ENCODE data around the gene USP21. TPM values are rescaled to one million over a fixed set of nuclear protein-coding genes. Genes with fewer than 3 reads are reported as not detected.

The USP21 gene
- total and polyA plus RNA-seq, 9 of the 15 experiments (the other 6 are each of a cell fraction or from before 2014, with no cell fraction given), result 4.9 to 52.4 (median 21.6) TPM

GRCh38 chr1:161209790-161210409 lies 50.6 kb downstream of the USP21 start (continued):
- no peak for TF ChIP-seq GTF3C2 (IDR thresholded peaks at IDR 0.05; ENCODE audit: borderline replicate concordance, extremely low read depth, insufficient read length)
- TF ChIP-seq ELK1 (CRISPR knock-in tag; IDR thresholded peaks at IDR 0.05), result no peak
- no peak for TF ChIP-seq NCOA6 (IDR thresholded peaks at IDR 0.05)
- TF ChIP-seq SRSF9 (IDR thresholded peaks at IDR 0.05; ENCODE audit: borderline replicate concordance, low read depth, low read length), result no peak
- no peak for TF ChIP-seq FOXA3 (CRISPR knock-in tag; conservative IDR thresholded peaks at IDR 0.05 in 1 of 2, IDR thresholded peaks at IDR 0.05 in 1 of 2)
- TF ChIP-seq MCM7 (IDR thresholded peaks at IDR 0.05), result no peak
- no peak for TF ChIP-seq ARID3B (CRISPR knock-in tag; IDR thresholded peaks at IDR 0.05; ENCODE audit: borderline replicate concordance)
- no peak for TF ChIP-seq RBM22 (IDR thresholded peaks at IDR 0.05; ENCODE audit: low read depth, low read length, poor library complexity, severe bottlenecking)
